DMS53 treated with DMSO at 0.1 percent for 48 hours (cell line): ENCODE data around the gene SYK.
A peak's percentile ranks its signal among the peaks of the same experiment; 100 is the strongest.
"Not testable (repeated sequence)": the region's sequence is repeated elsewhere in the genome, so short reads cannot be mapped to it uniquely, and the experiment has no call there.

Source experiments
- DNase-seq: peaks from one replicate; lab custom pipeline; 2025; ENCODE audit not compliant: unreplicated experiment; lab: John Stamatoyannopoulos, UW

The SYK gene

GRCh38 chr9:90801241-90801972, at the start of gene SYK:
Gene SYK, plus strand, starts transcription at chr9:90801819. Its CDS starts 42,080 bp downstream, at chr9:90843899.
- DNase-seq, result no peak

GRCh38 chr9:90755514-90756371, 45.9 kb upstream of the SYK start:
- peak; percentile 54 for DNase-seq

- not testable (repeated sequence) for DNase-seq
Observed at GRCh38 chr9:90760577-90760976, 41.0 kb upstream of the SYK start.

GRCh38 chr9:90766731-90767130, 34.9 kb upstream of the SYK start:
- DNase-seq, result no peak

- DNase-seq, result no peak
Observed at GRCh38 chr9:90767523-90768100, 34.0 kb upstream of the SYK start.

GRCh38 chr9:90770182-90770738, 31.4 kb upstream of the SYK start:
- no peak for DNase-seq

- DNase-seq, result no peak
Observed at GRCh38 chr9:90770927-90771326, 30.7 kb upstream of the SYK start.

GRCh38 chr9:90772386-90772785, 29.2 kb upstream of the SYK start:
- no peak for DNase-seq

GRCh38 chr9:90773617-90774016, 28.0 kb upstream of the SYK start:
- no peak for DNase-seq

GRCh38 chr9:90774071-90774470, 27.5 kb upstream of the SYK start:
- no peak for DNase-seq

GRCh38 chr9:90774682-90775081, 26.9 kb upstream of the SYK start:
- no peak for DNase-seq

GRCh38 chr9:90775657-90776056, 26.0 kb upstream of the SYK start:
- no peak for DNase-seq

GRCh38 chr9:90778746-90779145, 22.9 kb upstream of the SYK start:
- no peak for DNase-seq

GRCh38 chr9:90783552-90783951, 18.1 kb upstream of the SYK start:
- no peak for DNase-seq

- no peak for DNase-seq
Observed at GRCh38 chr9:90783964-90784363, 17.7 kb upstream of the SYK start.

GRCh38 chr9:90787771-90788460, 13.7 kb upstream of the SYK start:
- DNase-seq, result no peak

- DNase-seq, result not testable (repeated sequence)
Observed at GRCh38 chr9:90788527-90788926, 13.1 kb upstream of the SYK start.

GRCh38 chr9:90789408-90789807, 12.2 kb upstream of the SYK start:
- no peak for DNase-seq

GRCh38 chr9:90789862-90790261, 11.8 kb upstream of the SYK start:
- no peak for DNase-seq

- not testable (repeated sequence) for DNase-seq
Observed at GRCh38 chr9:90793024-90793423, 8.6 kb upstream of the SYK start.

- DNase-seq, result no peak
Observed at GRCh38 chr9:90793729-90794128, 7.9 kb upstream of the SYK start.
